AG04450 (cell line): ENCODE results near the gene NTNG1. TPM values are rescaled to one million over a fixed set of nuclear protein-coding genes. Genes with fewer than 3 reads are reported as not detected.

Experiments used
- CTCF ChIA-PET: fragments of 300-600, 350-600 bp; formaldehyde crosslinking; extraction: SDS; loops from one replicate; lab custom pipeline; 2022; ENCODE audit warnings: antibody characterized with exemption, inconsistent platforms; lab: Charles Lee
- POLR2A ChIA-PET: fragments of 350-600 bp; formaldehyde crosslinking; extraction: SDS; loops from one replicate; lab custom pipeline; 2021; ENCODE audit warnings: antibody characterized with exemption, inconsistent platforms; lab: Yijun Ruan, JAX
- DNase-seq: peaks from one replicate; pipeline ENCODE4 v3.0.0-alpha.2; 2011; ENCODE audit warnings: low read depth, low spot score
- H3K27ac ChIP-seq: one replicate; pipeline ENCODE4 v1.5.1; 2012; ENCODE audit warnings: low read depth, low read length, control low read depth
- H3K27me3 ChIP-seq: one replicate; pipeline ENCODE4 v1.6.0; 2012; ENCODE audit warnings: low read length; ENCODE audit not compliant: control insufficient read depth, insufficient read depth
- H3K4me3 ChIP-seq: 2 replicates; pipeline ENCODE4 v1.5.1; 2011; ENCODE audit warnings: mild to moderate bottlenecking, low read depth, low read length, control low read depth
- H3K9me3 ChIP-seq: 2 replicates; pipeline ENCODE4 v1.5.1; 2012; ENCODE audit warnings: low read length; ENCODE audit not compliant: control insufficient read depth, insufficient read depth
- polyA plus RNA-seq: library from polyadenylated mRNA; depleted of rRNA; stranded (reverse); fragments of >200 nt; gene quantifications from 2 replicates; pipeline ENCODE4 v1.2.3, GENCODE V29; 2011
- TF ChIP-seq, protein P1 (sequence below): IDR thresholded peaks from 2 replicates; pipeline ENCODE4 v1.5.1; 2011; ENCODE audit warnings: low read depth, low read length, control low read depth, inconsistent platforms

The NTNG1 gene
- polyA plus RNA-seq, 1 experiment = 0.32 TPM

- Histone ChIP-seq H3K27me3 (no peaks in the 10 kb centered on the region), H3K27ac (no peak overlapping the region), H3K9me3 (no peaks in the 10 kb centered on the region), H3K4me3 (no peak overlapping the region)
- CTCF ChIA-PET = interaction anchor here (0.7 kb wide), 1 partner anchor 8 kb away, joined by 3 read pairs; no protein-coding TSS in a partner anchor
- DNase-seq = no peak
- POLR2A ChIA-PET = no interaction called here
- TF ChIP-seq, protein P1, sequence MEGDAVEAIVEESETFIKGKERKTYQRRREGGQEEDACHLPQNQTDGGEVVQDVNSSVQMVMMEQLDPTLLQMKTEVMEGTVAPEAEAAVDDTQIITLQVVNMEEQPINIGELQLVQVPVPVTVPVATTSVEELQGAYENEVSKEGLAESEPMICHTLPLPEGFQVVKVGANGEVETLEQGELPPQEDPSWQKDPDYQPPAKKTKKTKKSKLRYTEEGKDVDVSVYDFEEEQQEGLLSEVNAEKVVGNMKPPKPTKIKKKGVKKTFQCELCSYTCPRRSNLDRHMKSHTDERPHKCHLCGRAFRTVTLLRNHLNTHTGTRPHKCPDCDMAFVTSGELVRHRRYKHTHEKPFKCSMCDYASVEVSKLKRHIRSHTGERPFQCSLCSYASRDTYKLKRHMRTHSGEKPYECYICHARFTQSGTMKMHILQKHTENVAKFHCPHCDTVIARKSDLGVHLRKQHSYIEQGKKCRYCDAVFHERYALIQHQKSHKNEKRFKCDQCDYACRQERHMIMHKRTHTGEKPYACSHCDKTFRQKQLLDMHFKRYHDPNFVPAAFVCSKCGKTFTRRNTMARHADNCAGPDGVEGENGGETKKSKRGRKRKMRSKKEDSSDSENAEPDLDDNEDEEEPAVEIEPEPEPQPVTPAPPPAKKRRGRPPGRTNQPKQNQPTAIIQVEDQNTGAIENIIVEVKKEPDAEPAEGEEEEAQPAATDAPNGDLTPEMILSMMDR = no peak
Measured at GRCh38 chr1:107149946-107150345, 9.1 kb downstream of the NTNG1 start.

DNA sequence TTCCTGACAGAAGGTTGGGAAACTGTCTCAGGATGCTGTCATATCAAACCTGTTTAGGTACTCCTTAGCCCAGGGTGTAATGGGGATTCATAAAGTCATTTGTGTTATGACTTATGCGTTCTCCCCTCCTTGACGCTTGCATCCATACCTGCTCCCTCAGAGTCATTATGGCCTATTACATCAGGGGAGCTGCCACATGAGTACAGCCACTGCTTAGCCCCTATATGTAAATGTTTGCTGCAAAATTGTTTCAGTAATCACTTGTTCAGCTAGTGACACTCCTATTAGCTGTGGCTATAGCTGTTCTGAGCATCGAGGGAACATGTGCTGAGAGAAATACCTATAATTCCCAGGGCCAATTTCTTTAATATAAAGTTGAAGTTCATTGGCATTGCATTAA is 10.5 kb downstream of the NTNG1 start:
- no peaks in the 10 kb centered on the region for H3K9me3 ChIP-seq
- ChIA-PET POLR2A (no interaction called here), CTCF (no interaction called here)
- no peaks in the 10 kb centered on the region for H3K27me3 ChIP-seq
- no peak overlapping the region for H3K4me3 ChIP-seq
- H3K27ac ChIP-seq = no peak overlapping the region
- TF ChIP-seq, protein P1 = no peak
- no peak for DNase-seq

- Histone ChIP-seq H3K27me3 (no peaks in the 10 kb centered on the region), H3K27ac (no peak overlapping the region)
- CTCF ChIA-PET = interaction anchor here (1.1 kb wide), 1 partner anchor 10 kb away, joined by 3 read pairs; no protein-coding TSS in a partner anchor
Measured at GRCh38 chr1:107152395-107152794, 11.6 kb downstream of the NTNG1 start.

DNA sequence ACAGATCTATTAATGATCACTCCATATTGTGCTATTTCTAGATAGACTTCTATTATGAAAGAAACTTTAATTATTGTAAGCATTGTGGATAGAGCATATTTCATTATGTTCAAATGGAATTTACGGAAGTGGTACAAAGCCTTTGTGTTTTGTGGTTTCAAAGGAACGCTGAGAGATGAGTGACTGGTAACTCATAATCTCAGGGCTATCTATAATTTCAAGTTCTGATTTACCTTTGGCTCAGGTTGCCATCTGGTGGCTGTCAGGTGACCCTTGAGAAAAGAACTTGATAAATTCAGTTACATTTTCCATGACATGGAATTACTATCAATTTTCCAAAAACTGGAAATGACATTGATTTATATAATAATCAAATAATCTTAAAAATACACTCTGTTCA is 12.2 kb downstream of the NTNG1 start:
- no peak overlapping the region for H3K4me3 ChIP-seq
- no peak for DNase-seq
- H3K9me3 ChIP-seq = no peaks in the 10 kb centered on the region
- TF ChIP-seq, protein P1 = no peak
- ChIA-PET POLR2A (no interaction called here), CTCF (no interaction called here)
- H3K27ac ChIP-seq = no peak overlapping the region
- no peaks in the 10 kb centered on the region for H3K27me3 ChIP-seq

More at GRCh38 chr1:107152395-107152794, 11.6 kb downstream of the NTNG1 start:
- POLR2A ChIA-PET = no interaction called here
- TF ChIP-seq, protein P1 = no peak
- Histone ChIP-seq H3K9me3 (no peaks in the 10 kb centered on the region), H3K4me3 (no peak overlapping the region)
- no peak for DNase-seq

DNA sequence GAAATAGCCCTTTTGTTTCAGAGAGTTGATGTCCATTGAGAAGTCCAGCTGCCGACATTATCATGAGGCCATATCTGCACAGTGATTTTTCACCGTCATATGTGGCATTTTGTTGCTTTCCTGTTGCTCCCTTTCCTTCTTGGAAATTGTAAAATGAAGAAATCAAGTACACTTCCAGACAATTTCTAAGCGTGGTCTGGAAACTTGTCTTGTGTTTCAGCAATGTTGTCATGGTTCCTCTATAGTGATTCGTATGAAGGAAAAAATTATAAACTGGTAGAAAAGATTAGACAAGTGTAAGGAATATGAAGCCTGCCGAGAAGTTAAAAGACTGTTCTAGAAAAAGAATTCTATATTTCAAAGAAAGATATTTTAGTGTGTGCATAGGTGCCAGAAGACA is 17.7 kb downstream of the NTNG1 start:
- TF ChIP-seq, protein P1 = no peak
- POLR2A ChIA-PET = no interaction called here

More for the DNA sequence above, 17.7 kb downstream of the NTNG1 start:
- no peak overlapping the region for H3K4me3 ChIP-seq
- H3K9me3 ChIP-seq = no peaks in the 10 kb centered on the region
- no peak for DNase-seq
- CTCF ChIA-PET = no interaction called here
- no peaks in the 10 kb centered on the region for H3K27me3 ChIP-seq
- no peak overlapping the region for H3K27ac ChIP-seq
